Endothelial cell of umbilical vein (primary cell): ENCODE measurements around the gene SMIM10. TPM values are rescaled to one million over a fixed set of nuclear protein-coding genes. Genes with fewer than 3 reads are reported as not detected.
"Not testable (repeated sequence)": the region's sequence is repeated elsewhere in the genome, so short reads cannot be mapped to it uniquely, and the experiment has no call there.

Experiments used
- BruUV-seq: library from RNA; stranded (reverse); fragments of 400-500 nt; replicated peaks from 2 replicates; lab custom pipeline; 2021; lab: Mats Ljungman, UMichigan
- CTCF ChIA-PET: fragments of 300-600, 350-600 bp; sonication (Branson Sonifier 250); formaldehyde crosslinking; loops from one replicate; lab custom pipeline; 2021; ENCODE audit warnings: antibody characterized with exemption, inconsistent platforms; lab: Charles Lee
- POLR2A ChIA-PET: fragments of 300-600, 350-600 bp; sonication (Branson Sonifier 250); formaldehyde crosslinking; loops from one replicate; lab custom pipeline; 2021; ENCODE audit warnings: antibody characterized with exemption, inconsistent platforms; lab: Charles Lee
- DNase-seq: peaks from one replicate; pipeline ENCODE4 v3.0.0-alpha.2; 2011; ENCODE audit warnings: low read depth, low spot score
- FAIRE-seq: peaks from 2 replicates; lab custom pipeline; 2011; peaks lifted over from hg19 to GRCh38; lab: Jason Lieb, UNC
- H2AFZ ChIP-seq: 2 replicates; pipeline ENCODE4 v1.6.0; 2012; ENCODE audit warnings: low read depth, low read length, control low read depth, inconsistent platforms
- H3K27ac ChIP-seq: 2 replicates; pipeline ENCODE4 v1.5.1; 2011; ENCODE audit warnings: low read depth, mild to moderate bottlenecking, control low read depth, low read length, moderate library complexity; ENCODE audit not compliant: insufficient read depth
- H3K27me3 ChIP-seq, 2 experiments: 2 replicates each; pipeline versions ENCODE4 v1.6.0 to v1.6.1; 2011; ENCODE audit warnings: low read length in 2 of 2, mixed read lengths in 1 of 2; ENCODE audit not compliant: control insufficient read depth in 2 of 2, insufficient read depth in 2 of 2
- H3K36me3 ChIP-seq, 2 experiments: 2 replicates in 1 of 2; 3 replicates in 1 of 2; pipeline ENCODE4 v1.5.1; 2011; ENCODE audit warnings: low read length in 2 of 2, mild to moderate bottlenecking in 1 of 2, moderate library complexity in 1 of 2; ENCODE audit not compliant: control insufficient read depth in 2 of 2, insufficient read depth in 2 of 2; ENCODE audit errors: extremely low read depth in 1 of 2
- H3K4me1 ChIP-seq: 3 replicates; pipeline ENCODE4 v1.5.1; 2011; ENCODE audit warnings: mild to moderate bottlenecking, low read length; ENCODE audit not compliant: control insufficient read depth, insufficient read depth; ENCODE audit errors: extremely low read depth
- H3K4me2 ChIP-seq: 2 replicates; pipeline ENCODE4 v1.6.1; 2011; ENCODE audit warnings: low read length, control low read depth, mixed read lengths; ENCODE audit not compliant: insufficient read depth
- H3K4me3 ChIP-seq, 3 experiments: fragments of 200-600 bp in 1 of 3; sonication (generic), shearing (Covaris generic) in 1 of 3; replicated peaks in 1 of 3; 2 replicates each; pipeline ENCODE4 v1.5.1; 2011 to 2016; ENCODE audit warnings: control low read depth in 3 of 3, low read length in 3 of 3, mild to moderate bottlenecking in 2 of 3, inconsistent platforms in 1 of 3, low read depth in 1 of 3, moderate library complexity in 1 of 3; ENCODE audit not compliant: insufficient read depth in 1 of 3
- H3K79me2 ChIP-seq: 2 replicates; pipeline ENCODE4 v1.6.0; 2012; ENCODE audit warnings: low read length, inconsistent platforms; ENCODE audit not compliant: control insufficient read depth, insufficient read depth
- H3K9ac ChIP-seq: replicated peaks from 2 replicates; pipeline ENCODE3; 2011; ENCODE audit warnings: low read length, control low read depth; ENCODE audit not compliant: insufficient read depth; ENCODE audit errors: extremely low read depth
- H3K9me1 ChIP-seq: replicated peaks from 3 replicates; pipeline ENCODE4 v1.6.0; 2011; ENCODE audit warnings: mild to moderate bottlenecking, low read length; ENCODE audit not compliant: control insufficient read depth, insufficient read depth; ENCODE audit errors: extremely low read depth
- H3K9me3 ChIP-seq: replicated peaks from 2 replicates; pipeline ENCODE4 v1.5.1; 2012; ENCODE audit warnings: low read length, inconsistent platforms; ENCODE audit not compliant: control insufficient read depth, insufficient read depth
- H4K20me1 ChIP-seq: replicated peaks from 2 replicates; pipeline ENCODE3; 2011; ENCODE audit warnings: mild to moderate bottlenecking, low read length; ENCODE audit not compliant: control insufficient read depth, insufficient read depth; ENCODE audit errors: extremely low read depth
- EZH2 ChIP-seq: IDR thresholded peaks from 2 replicates; pipeline ENCODE4 v1.6.1; 2012; ENCODE audit warnings: borderline replicate concordance, low read depth, mild to moderate bottlenecking, moderate library complexity, low read length, inconsistent platforms; ENCODE audit not compliant: severe bottlenecking
- FOS ChIP-seq: IDR thresholded peaks from 2 replicates; pipeline ENCODE4 v1.6.1; 2011; ENCODE audit warnings: mild to moderate bottlenecking, low read length, moderate library complexity, borderline replicate concordance; ENCODE audit not compliant: insufficient read depth
- GATA2 ChIP-seq: IDR thresholded peaks from 2 replicates; pipeline ENCODE4 v1.7.0; 2011; ENCODE audit warnings: low read depth, mild to moderate bottlenecking, moderate library complexity, mixed read lengths, low read length; ENCODE audit not compliant: insufficient read length, insufficient read depth
- MYC ChIP-seq: IDR thresholded peaks from one replicate; pipeline ENCODE4 v1.6.1; 2011; ENCODE audit warnings: mild to moderate bottlenecking, low read depth, low read length
- POLR2A ChIP-seq: IDR thresholded peaks from 2 replicates; pipeline ENCODE4 v1.6.1; 2012; ENCODE audit warnings: low read depth, mild to moderate bottlenecking, control low read depth, low read length
- dilution Hi-C: fragments of 300-500 bp; cut with MboI; formaldehyde crosslinking; loops from one replicate; pipeline ENCODE4 v1.15.0; 2019; ENCODE audit warnings: low sequenced_read_pairs; ENCODE audit not compliant: extremely low pct_ligation_motif_present
- intact Hi-C: fragments of 100-400 bp; cut with micrococcal nuclease; formaldehyde crosslinking; loops from one replicate; pipeline ENCODE4 v1.10.0; 2022
- polyA plus RNA-seq, 4 experiments: library from polyadenylated mRNA; depleted of rRNA in 3 of 4; stranded (reverse) in 3 of 4; unstranded in 1 of 4; fragments of >200 nt; gene quantifications; 2 replicates each; pipeline versions ENCODE4 v1.2.1 to v1.2.3, GENCODE V29; 2011 to 2012; ENCODE audit warnings: missing spikeins in 1 of 4
- total RNA-seq: library from RNA; stranded (reverse); gene quantifications from 2 replicates; pipeline ENCODE4 v1.2.3, GENCODE V29; 2021
- TF ChIP-seq, protein P1 (sequence below), 2 donors: IDR thresholded peaks; 1 replicate in 1 of 2; 2 replicates in 1 of 2; pipeline ENCODE4 v1.5.1; 2011; ENCODE audit warnings: low read length in 2 of 2, mild to moderate bottlenecking in 2 of 2, moderate library complexity in 2 of 2, control low read depth in 1 of 2, inconsistent platforms in 1 of 2, low read depth in 1 of 2; ENCODE audit not compliant: insufficient read depth in 1 of 2; ENCODE audit errors: extremely low read depth in 1 of 2
- TF ChIP-seq, protein P2 (sequence below): IDR thresholded peaks from 2 replicates; pipeline ENCODE4 v1.6.1; 2011; ENCODE audit not compliant: insufficient read depth, insufficient read length

The SMIM10 gene
- total and polyA plus RNA-seq, 2 donors (not counting 3 experiments of a cell fraction or from before 2014, with no cell fraction given): 2.0 to 2.7 TPM

DNA sequence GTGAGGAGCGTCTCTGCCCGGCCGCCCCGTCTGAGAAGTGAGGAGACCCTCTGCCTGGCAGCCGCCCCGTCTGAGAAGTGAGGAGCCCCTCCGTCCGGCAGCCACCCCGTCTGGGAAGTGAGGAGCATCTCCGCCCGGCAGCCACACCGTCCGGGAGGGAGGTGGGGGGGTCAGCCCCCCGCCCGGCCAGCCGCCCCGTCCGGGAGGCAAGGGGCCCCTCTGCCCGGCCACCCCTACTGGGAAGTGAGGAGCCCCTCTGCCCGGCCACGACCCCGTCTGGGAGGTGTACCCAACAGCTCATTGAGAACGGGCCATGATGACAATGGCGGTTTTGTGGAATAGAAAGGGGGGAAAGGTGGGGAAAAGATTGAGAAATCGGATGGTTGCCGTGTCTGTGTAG is 30.4 kb upstream of the SMIM10 start:
- H3K4me2 ChIP-seq, POLR2A ChIA-PET, H3K9me1 ChIP-seq, intact Hi-C loops, H3K27ac ChIP-seq, FAIRE-seq, H3K36me3 ChIP-seq, H3K27me3 ChIP-seq, H3K9me3 ChIP-seq, DNase-seq, H4K20me1 ChIP-seq, H3K4me1 ChIP-seq, BruUV-seq, H3K79me2 ChIP-seq, CTCF ChIA-PET, H3K4me3 ChIP-seq, H3K9ac ChIP-seq, dilution Hi-C loops, H2AFZ ChIP-seq: not testable (repeated sequence)

DNA sequence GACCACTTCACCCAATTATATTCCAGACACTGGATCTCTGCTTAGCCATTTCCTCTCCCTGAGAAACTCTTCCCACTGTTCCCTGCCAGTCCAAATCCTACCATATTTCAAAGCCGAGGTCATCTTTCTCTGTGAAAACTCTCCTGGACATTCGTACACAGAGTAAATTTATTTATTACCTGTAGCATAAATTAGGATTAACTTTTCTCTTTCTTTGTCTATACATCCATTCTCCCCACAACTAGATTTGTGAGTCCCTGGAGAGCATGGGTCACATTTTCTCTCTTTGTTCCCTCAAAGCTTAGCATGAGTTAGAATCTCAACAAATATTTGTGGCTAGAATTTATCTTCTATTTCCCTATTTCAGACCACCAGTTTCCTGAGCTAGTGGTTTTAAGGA is 27.8 kb upstream of the SMIM10 start:
- Histone ChIP-seq H3K79me2 (no peaks in the 10 kb centered on the region), H3K36me3 (no peaks in the 10 kb centered on the region), H3K9me3 (no peaks in the 10 kb centered on the region), H3K27me3 (no peaks in the 10 kb centered on the region), H2AFZ (no peak overlapping the region), H3K9ac (no peak overlapping the region), H3K4me1 (no peaks in the 10 kb centered on the region), H3K9me1 (no peaks in the 10 kb centered on the region), H4K20me1 (no peaks in the 10 kb centered on the region), H3K27ac (no peak overlapping the region), H3K4me3 (no peak overlapping the region), H3K4me2 (no peak overlapping the region)
- POLR2A ChIA-PET: no interaction called here
- CTCF ChIA-PET: interaction anchor here (1.0 to 1.5 kb wide), 3 partner anchors 37 to 123 kb away, joined by 3 to 5 read pairs (median 3); no protein-coding TSS in a partner anchor
- no TSS peak for BruUV-seq
- intact Hi-C loops (no loop called here), dilution Hi-C loops (no loop called here)
- FAIRE-seq (no peak), DNase-seq (no peak)
- TF ChIP-seq FOS (no peak), MYC (no peak), EZH2 (no peak), POLR2A (no peak), GATA2 (no peak)
- TF ChIP-seq, protein P1, sequence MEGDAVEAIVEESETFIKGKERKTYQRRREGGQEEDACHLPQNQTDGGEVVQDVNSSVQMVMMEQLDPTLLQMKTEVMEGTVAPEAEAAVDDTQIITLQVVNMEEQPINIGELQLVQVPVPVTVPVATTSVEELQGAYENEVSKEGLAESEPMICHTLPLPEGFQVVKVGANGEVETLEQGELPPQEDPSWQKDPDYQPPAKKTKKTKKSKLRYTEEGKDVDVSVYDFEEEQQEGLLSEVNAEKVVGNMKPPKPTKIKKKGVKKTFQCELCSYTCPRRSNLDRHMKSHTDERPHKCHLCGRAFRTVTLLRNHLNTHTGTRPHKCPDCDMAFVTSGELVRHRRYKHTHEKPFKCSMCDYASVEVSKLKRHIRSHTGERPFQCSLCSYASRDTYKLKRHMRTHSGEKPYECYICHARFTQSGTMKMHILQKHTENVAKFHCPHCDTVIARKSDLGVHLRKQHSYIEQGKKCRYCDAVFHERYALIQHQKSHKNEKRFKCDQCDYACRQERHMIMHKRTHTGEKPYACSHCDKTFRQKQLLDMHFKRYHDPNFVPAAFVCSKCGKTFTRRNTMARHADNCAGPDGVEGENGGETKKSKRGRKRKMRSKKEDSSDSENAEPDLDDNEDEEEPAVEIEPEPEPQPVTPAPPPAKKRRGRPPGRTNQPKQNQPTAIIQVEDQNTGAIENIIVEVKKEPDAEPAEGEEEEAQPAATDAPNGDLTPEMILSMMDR (IDR thresholded peaks at IDR 0.05; ENCODE audit: extremely low read depth in 1 of 2, insufficient read depth in 1 of 2, low read depth in 1 of 2, low read length in 2 of 2): no peak
- TF ChIP-seq, protein P2, sequence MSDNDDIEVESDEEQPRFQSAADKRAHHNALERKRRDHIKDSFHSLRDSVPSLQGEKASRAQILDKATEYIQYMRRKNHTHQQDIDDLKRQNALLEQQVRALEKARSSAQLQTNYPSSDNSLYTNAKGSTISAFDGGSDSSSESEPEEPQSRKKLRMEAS: no peak
